ENCODE results near the gene EML3. TPM values are rescaled to one million over a fixed set of nuclear protein-coding genes. Genes with fewer than 3 reads are reported as not detected.
"Not testable (repeated sequence)": the region's sequence is repeated elsewhere in the genome, so short reads cannot be mapped to it uniquely, and the experiment has no call there.

EML3 gene
- total RNA-seq, 3 donors from 2014 or later: 34.7 to 58.7 (median 35.7) TPM

DNA sequence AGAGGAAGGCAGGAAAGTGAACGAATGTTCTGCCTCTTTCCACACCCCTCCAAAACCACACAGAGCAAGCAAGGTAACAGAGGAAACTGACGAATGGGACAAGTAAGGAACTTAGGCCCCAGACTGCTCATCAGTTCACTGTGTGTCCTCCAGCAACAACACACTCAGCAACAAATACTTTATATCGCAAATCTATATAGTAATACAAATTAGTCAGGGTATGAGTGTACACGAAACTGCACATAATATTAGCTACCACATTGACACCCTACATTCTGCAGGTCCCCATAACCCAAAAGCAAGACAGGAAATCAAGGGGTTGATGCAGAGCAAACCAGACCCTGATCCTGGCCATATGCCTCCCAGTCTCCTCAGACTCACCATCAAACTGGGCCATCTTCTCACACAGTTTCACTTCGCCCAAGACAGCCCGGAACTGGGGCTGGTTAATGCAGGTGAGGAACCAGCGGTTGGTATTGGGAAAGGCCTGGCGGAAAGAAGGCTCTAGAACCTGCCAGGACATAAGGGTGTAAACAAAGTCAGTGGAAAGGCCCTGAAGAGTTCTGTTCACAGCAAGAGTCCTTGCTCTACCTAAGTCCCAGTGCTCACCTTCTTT, 45.4 kb downstream of the EML3 start:
- DNase-seq (ENCODE audit: low spot score in 2 of 2): no peak
- no peak for TF ChIP-seq POLR2AphosphoS5 (IDR thresholded peaks at IDR 0.05)
- no peak for TF ChIP-seq POLR2A (IDR thresholded peaks at IDR 0.05)
- TF ChIP-seq, protein P1, sequence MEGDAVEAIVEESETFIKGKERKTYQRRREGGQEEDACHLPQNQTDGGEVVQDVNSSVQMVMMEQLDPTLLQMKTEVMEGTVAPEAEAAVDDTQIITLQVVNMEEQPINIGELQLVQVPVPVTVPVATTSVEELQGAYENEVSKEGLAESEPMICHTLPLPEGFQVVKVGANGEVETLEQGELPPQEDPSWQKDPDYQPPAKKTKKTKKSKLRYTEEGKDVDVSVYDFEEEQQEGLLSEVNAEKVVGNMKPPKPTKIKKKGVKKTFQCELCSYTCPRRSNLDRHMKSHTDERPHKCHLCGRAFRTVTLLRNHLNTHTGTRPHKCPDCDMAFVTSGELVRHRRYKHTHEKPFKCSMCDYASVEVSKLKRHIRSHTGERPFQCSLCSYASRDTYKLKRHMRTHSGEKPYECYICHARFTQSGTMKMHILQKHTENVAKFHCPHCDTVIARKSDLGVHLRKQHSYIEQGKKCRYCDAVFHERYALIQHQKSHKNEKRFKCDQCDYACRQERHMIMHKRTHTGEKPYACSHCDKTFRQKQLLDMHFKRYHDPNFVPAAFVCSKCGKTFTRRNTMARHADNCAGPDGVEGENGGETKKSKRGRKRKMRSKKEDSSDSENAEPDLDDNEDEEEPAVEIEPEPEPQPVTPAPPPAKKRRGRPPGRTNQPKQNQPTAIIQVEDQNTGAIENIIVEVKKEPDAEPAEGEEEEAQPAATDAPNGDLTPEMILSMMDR (IDR thresholded peaks at IDR 0.05): no peak
- Histone ChIP-seq H3K36me3 (no peaks in the 10 kb centered on the region), H3K4me1 (no peaks in the 10 kb centered on the region), H3K27ac (peak overlapping the region in 1 of 2 donors; percentile 29), H3K9me3 (no peaks in the 10 kb centered on the region), H3K4me3 (no peak overlapping the region), H3K27me3 (no peaks in the 10 kb centered on the region)
- intact Hi-C loops (cut with DNase I; ENCODE audit: low total_unique reads): no loop called here

- H3K36me3 ChIP-seq: no peaks in the 10 kb centered on the region
- TF ChIP-seq, protein P1 (IDR thresholded peaks at IDR 0.05): no peak
- no peak for TF ChIP-seq POLR2A (IDR thresholded peaks at IDR 0.05)
- TF ChIP-seq POLR2AphosphoS5 (IDR thresholded peaks at IDR 0.05): no peak
- DNase-seq (ENCODE audit: low spot score in 2 of 2): no peak
- no peaks in the 10 kb centered on the region for H3K4me1 ChIP-seq
- intact Hi-C loops (cut with DNase I; ENCODE audit: low total_unique reads): no loop called here
- no peaks in the 10 kb centered on the region for H3K9me3 ChIP-seq
- no peak overlapping the region for H3K4me3 ChIP-seq
- no peaks in the 10 kb centered on the region for H3K27me3 ChIP-seq
- H3K27ac ChIP-seq: no peak overlapping the region
These were observed 46.3 kb downstream of the EML3 start for GRCh38 chr11:62566247-62566646.

DNA sequence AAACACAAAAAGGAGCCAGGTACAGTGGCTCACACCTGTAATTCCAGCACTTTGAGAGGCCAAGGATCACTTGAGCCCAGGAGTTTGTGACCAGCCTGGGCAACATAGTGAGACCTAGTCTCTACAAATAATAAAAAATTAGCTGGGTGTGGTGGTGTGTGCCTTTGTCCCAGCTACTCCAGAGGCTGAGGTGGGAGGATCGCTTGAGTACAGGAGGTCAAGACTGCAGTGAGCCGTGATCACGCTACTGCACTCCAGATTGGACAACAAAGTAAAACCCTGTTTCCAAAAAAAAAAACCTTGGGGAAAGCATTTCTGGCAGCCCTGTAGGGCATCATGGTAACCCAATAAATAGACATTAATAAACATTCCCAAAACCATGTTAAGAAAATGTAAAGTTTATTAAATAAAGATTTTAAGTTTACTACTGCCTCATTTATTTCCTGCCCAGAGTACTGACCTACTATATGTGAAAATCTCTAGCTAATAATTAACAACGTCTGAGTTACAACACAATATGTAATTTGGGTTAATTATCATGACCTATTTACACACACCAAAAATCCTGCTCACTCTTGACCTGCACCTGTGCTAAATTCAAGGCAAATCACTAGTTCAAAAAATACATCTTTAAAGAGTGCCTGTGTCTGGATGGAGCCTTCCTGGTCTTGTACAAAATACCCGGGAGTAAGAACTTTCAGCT, 47.3 kb downstream of the EML3 start:
- H3K27me3 ChIP-seq: no peaks in the 10 kb centered on the region
- peaks cover 0 to 5% of the 10 kb centered on the region in 2 donors for H3K4me1 ChIP-seq
- no peak for DNase-seq (ENCODE audit: low spot score in 2 of 2)
- TF ChIP-seq POLR2A (IDR thresholded peaks at IDR 0.05): no peak
- TF ChIP-seq, protein P1 (IDR thresholded peaks at IDR 0.05): no peak
- TF ChIP-seq POLR2AphosphoS5 (IDR thresholded peaks at IDR 0.05): no peak
- no peaks in the 10 kb centered on the region for H3K36me3 ChIP-seq
- no peak overlapping the region for H3K27ac ChIP-seq
- H3K4me3 ChIP-seq: no peak overlapping the region
- H3K9me3 ChIP-seq: no peaks in the 10 kb centered on the region
- intact Hi-C loops (cut with DNase I; ENCODE audit: low total_unique reads): no loop called here

GRCh38 chr11:62561677-62562230, 50.8 kb downstream of the EML3 start:
- H3K36me3 ChIP-seq; H3K4me3 ChIP-seq; intact Hi-C loops (cut with DNase I; ENCODE audit: low total_unique reads); H3K9me3 ChIP-seq; H3K4me1 ChIP-seq; DNase-seq (ENCODE audit: low spot score in 2 of 2); H3K27me3 ChIP-seq: not testable (repeated sequence)
- H3K27ac ChIP-seq: peak overlapping the region; percentile 16 to 96

GRCh38 chr11:62560566-62561103, 51.9 kb downstream of the EML3 start:
- Histone ChIP-seq H3K4me3 (no peak overlapping the region), H3K27ac (peak overlapping the region; percentile 93 to 96), H3K36me3 (no peaks in the 10 kb centered on the region), H3K4me1 (peaks cover 15 to 19% of the 10 kb centered on the region in 2 donors), H3K27me3 (no peaks in the 10 kb centered on the region), H3K9me3 (no peaks in the 10 kb centered on the region)
- TF ChIP-seq, protein P1 (IDR thresholded peaks at IDR 0.05): peak; percentile 71 to 94 (median 93)
- TF ChIP-seq POLR2AphosphoS5 (IDR thresholded peaks at IDR 0.05) (peak; percentile 69 to 82 (median 71)), POLR2A (IDR thresholded peaks at IDR 0.05) (no peak)
- DNase-seq (ENCODE audit: low spot score in 2 of 2): peak; percentile 93 to 97
- intact Hi-C loops (cut with DNase I; ENCODE audit: low total_unique reads): no loop called here

- intact Hi-C loops (cut with DNase I; ENCODE audit: low total_unique reads); H3K27me3 ChIP-seq; H3K4me3 ChIP-seq; H3K36me3 ChIP-seq; DNase-seq (ENCODE audit: low spot score in 2 of 2); H3K9me3 ChIP-seq: not testable (repeated sequence)
- H3K4me1 ChIP-seq: peaks cover 25 to 26% of the 10 kb centered on the region in 2 donors
- peak overlapping the region; percentile 93 to 96 for H3K27ac ChIP-seq
These were observed 52.9 kb downstream of the EML3 start for GRCh38 chr11:62559626-62560025.
